ENCODE data around the gene STX10. TPM values are rescaled to one million over a fixed set of nuclear protein-coding genes. Genes with fewer than 3 reads are reported as not detected.
A peak's percentile ranks its signal among the peaks of the same experiment; 100 is the strongest.

The STX10 gene
- total RNA-seq, 2 experiments from 2014 or later, result 68.4 to 69.2 TPM

- Mint-ChIP-seq H3K4me1 (ENCODE audit: low read depth) (peaks cover 7% of the 10 kb centered on the region), H3K27me3 (ENCODE audit: low read depth) (no peaks in the 10 kb centered on the region), H3K27ac (no peak overlapping the region), H3K36me3 (ENCODE audit: low read depth) (peaks cover 21% of the 10 kb centered on the region), H3K9me3 (ENCODE audit: insufficient read depth) (no peaks in the 10 kb centered on the region), H3K4me3 (no peak overlapping the region)
- ChIA-PET POLR2A (interaction anchor here (0.6 to 0.8 kb wide), 2 partner anchors 14 kb away, joined by 3 read pairs; no protein-coding TSS in a partner anchor), CTCF (no interaction called here)
- ATAC-seq (no peak), DNase-seq (no peak)
Measured at GRCh38 chr19:13138171-13138915, 11.8 kb downstream of the STX10 start.

DNA sequence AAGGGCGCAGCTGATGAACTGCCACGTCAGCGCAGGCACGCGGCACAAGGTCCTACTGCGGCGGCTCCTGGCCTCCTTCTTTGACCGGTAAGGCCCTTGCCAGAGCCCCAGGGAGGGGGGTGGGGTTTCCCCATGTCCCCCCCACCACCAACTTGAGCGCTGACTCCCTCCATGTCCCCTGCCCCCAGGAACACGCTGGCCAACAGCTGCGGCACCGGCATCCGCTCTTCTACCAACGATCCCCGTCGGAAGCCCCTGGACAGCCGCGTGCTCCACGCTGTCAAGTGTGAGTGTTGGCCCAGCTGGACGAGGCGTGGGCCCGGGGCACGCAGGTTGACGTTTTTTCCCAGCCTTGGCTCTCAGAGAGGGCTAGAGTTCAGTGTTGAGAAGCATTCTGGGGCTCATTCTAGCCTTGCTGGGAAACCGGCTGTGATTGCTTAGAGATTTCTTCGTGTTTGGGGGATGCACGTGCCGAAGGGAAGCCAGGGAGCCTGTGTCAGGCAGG lies 12.8 kb downstream of the STX10 start:
- Mint-ChIP-seq H3K36me3 (ENCODE audit: low read depth) (peaks cover 25% of the 10 kb centered on the region), H3K4me1 (ENCODE audit: low read depth) (peaks cover 17% of the 10 kb centered on the region), H3K27me3 (ENCODE audit: low read depth) (no peaks in the 10 kb centered on the region), H3K9me3 (ENCODE audit: insufficient read depth) (no peaks in the 10 kb centered on the region), H3K27ac (no peak overlapping the region), H3K4me3 (no peak overlapping the region)
- CTCF ChIA-PET, result interaction anchor here (1.2 kb wide), 1 partner anchor 33 kb away, joined by 3 read pairs; no protein-coding TSS in a partner anchor
- ATAC-seq (no peak), DNase-seq (no peak)
- POLR2A ChIA-PET, result interaction anchor here (1.3 kb wide), 1 partner anchor 15 kb away, joined by 4 read pairs; no protein-coding TSS in a partner anchor

DNA sequence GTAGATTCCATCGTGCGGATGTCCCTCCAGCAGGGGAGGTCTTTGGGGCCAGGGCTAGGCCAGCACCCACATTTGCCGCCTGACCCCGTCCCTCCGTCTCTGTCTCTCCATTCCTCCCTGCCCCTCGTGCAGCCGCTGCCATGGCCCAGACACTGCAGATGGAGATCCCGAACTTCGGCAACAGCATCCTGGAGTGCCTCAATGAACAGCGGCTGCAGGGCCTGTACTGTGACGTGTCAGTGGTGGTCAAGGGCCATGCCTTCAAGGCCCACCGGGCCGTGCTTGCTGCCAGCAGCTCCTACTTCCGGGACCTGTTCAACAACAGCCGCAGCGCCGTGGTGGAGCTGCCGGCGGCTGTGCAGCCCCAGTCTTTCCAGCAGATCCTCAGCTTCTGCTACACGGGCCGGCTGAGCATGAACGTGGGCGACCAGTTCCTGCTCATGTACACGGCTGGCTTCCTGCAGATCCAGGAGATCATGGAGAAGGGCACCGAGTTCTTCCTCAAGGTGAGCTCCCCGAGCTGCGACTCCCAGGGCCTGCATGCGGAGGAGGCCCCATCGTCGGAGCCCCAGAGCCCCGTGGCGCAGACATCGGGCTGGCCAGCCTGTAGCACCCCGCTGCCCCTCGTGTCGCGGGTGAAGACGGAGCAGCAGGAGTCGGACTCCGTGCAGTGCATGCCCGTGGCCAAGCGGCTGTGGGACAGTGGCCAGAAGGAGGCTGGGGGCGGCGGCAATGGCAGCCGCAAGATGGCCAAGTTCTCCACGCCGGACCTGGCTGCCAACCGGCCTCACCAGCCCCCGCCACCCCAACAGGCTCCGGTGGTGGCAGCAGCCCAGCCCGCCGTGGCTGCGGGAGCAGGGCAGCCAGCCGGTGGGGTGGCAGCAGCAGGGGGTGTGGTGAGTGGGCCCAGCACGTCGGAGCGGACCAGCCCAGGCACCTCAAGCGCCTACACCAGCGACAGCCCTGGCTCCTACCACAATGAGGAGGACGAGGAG lies 14.8 kb downstream of the STX10 start:
- DNase-seq (no peak), ATAC-seq (no peak)
- H3K4me3 Mint-ChIP-seq, result no peak overlapping the region
- no peaks in the 10 kb centered on the region for H3K27me3 Mint-ChIP-seq (ENCODE audit: low read depth)
- H3K4me1 Mint-ChIP-seq (ENCODE audit: low read depth), result peaks cover 29% of the 10 kb centered on the region
- H3K27ac Mint-ChIP-seq, result no peak overlapping the region
- peaks cover 24% of the 10 kb centered on the region for H3K36me3 Mint-ChIP-seq (ENCODE audit: low read depth)
- ChIA-PET POLR2A (no interaction called here), CTCF (interaction anchor here (1.0 kb wide), 1 partner anchor 170 kb away, joined by 4 read pairs; no protein-coding TSS in a partner anchor)
- no peaks in the 10 kb centered on the region for H3K9me3 Mint-ChIP-seq (ENCODE audit: insufficient read depth)

GRCh38 chr19:13134626-13135025 lies 15.5 kb downstream of the STX10 start:
- Mint-ChIP-seq H3K9me3 (ENCODE audit: insufficient read depth) (no peaks in the 10 kb centered on the region), H3K36me3 (ENCODE audit: low read depth) (peaks cover 22% of the 10 kb centered on the region), H3K27ac (no peak overlapping the region), H3K27me3 (ENCODE audit: low read depth) (no peaks in the 10 kb centered on the region), H3K4me1 (ENCODE audit: low read depth) (peaks cover 28% of the 10 kb centered on the region), H3K4me3 (no peak overlapping the region)
- no peak for DNase-seq
- CTCF ChIA-PET, result interaction anchor here (1.0 kb wide), 1 partner anchor 30 kb away, joined by 3 read pairs; no protein-coding TSS in a partner anchor
- POLR2A ChIA-PET, result no interaction called here
- no peak for ATAC-seq

- H3K9me3 Mint-ChIP-seq (ENCODE audit: insufficient read depth), result no peaks in the 10 kb centered on the region
- ChIA-PET POLR2A (interaction anchor here (1.1 to 1.8 kb wide), 5 partner anchors 12 to 29 kb away, joined by 3 to 15 read pairs (median 6); no protein-coding TSS in a partner anchor), CTCF (interaction anchor here (1.6 to 2.4 kb wide), 4 partner anchors 17 to 129 kb away, joined by 3 to 11 read pairs (median 6); partner anchors contain the start of genes IER2 and STX10)
- H3K4me3 Mint-ChIP-seq, result no peak overlapping the region
- peaks cover 29% of the 10 kb centered on the region for H3K4me1 Mint-ChIP-seq (ENCODE audit: low read depth)
- H3K27ac Mint-ChIP-seq, result peak overlapping the region; percentile 75
- ATAC-seq (no peak), DNase-seq (no peak)
- H3K27me3 Mint-ChIP-seq (ENCODE audit: low read depth), result no peaks in the 10 kb centered on the region
- H3K36me3 Mint-ChIP-seq (ENCODE audit: low read depth), result peaks cover 21% of the 10 kb centered on the region
Measured at GRCh38 chr19:13133241-13133870, 16.8 kb downstream of the STX10 start.

DNA sequence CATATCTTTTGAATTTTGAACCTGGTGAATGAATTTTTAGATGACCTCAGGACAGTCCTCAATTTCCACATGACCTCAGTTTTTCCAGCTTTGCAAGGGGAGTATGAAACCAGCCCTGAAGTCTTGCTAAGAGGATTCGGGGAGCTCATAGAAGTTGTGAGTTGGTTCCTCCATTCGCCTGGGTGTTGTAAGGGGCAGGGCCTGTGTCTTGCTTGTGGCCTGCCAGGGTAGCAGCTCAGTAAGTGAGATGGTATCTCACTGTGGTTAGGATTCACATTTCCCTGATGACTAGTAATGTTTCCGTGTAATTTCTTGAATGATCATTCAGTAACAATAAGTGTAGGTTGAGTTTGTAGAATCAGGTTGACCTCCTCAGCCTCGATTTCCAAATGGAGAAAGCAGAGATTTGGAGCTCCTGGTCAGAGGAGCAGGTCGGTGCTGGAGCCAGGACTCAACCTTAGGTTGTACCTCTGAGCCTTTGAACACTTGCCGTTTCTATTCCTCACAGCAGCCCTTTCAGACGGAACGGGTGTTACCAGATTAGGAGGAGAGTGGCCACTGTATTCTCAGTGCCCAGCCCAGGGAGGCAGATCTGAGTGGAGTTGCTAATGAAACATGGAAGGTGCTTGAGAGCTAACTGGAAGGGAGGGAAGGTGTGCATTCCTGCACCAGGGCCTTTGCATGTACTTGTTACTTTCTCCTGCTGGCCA lies 17.5 kb downstream of the STX10 start:
- H3K4me3 Mint-ChIP-seq, result peak overlapping the region; percentile 19
- ChIA-PET POLR2A (interaction anchor here (0.7 to 1.8 kb wide), 10 partner anchors 9 to 35 kb away, joined by 3 to 15 read pairs (median 4); partner anchors contain the start of genes IER2, NACC1 and STX10), CTCF (interaction anchor here (0.9 to 2.4 kb wide), 7 partner anchors 18 to 167 kb away, joined by 3 to 11 read pairs (median 4); partner anchors contain the start of genes IER2 and STX10)
- DNase-seq, result peak; percentile 66
- ATAC-seq, result peak; percentile 93
- peaks cover 34% of the 10 kb centered on the region for H3K4me1 Mint-ChIP-seq (ENCODE audit: low read depth)
- H3K27me3 Mint-ChIP-seq (ENCODE audit: low read depth), result no peaks in the 10 kb centered on the region
- no peaks in the 10 kb centered on the region for H3K9me3 Mint-ChIP-seq (ENCODE audit: insufficient read depth)
- H3K36me3 Mint-ChIP-seq (ENCODE audit: low read depth), result peaks cover 23% of the 10 kb centered on the region
- H3K27ac Mint-ChIP-seq, result peak overlapping the region; percentile 75

- H3K4me1 Mint-ChIP-seq (ENCODE audit: low read depth), result peaks cover 34% of the 10 kb centered on the region
- POLR2A ChIA-PET, result interaction anchor here (0.5 to 1.8 kb wide), 4 partner anchors 11 to 19 kb away, joined by 3 to 7 read pairs (median 4); partner anchors contain the start of genes IER2, NACC1 and STX10
Measured at GRCh38 chr19:13130886-13131490, 19.2 kb downstream of the STX10 start.

GRCh38 chr19:13129384-13129783 lies 20.8 kb downstream of the STX10 start:
- H3K27me3 Mint-ChIP-seq (ENCODE audit: low read depth), result no peaks in the 10 kb centered on the region
- ChIA-PET POLR2A (interaction anchor here (0.9 to 1.8 kb wide), 3 partner anchors 23 to 223 kb away, joined by 3 to 5 read pairs (median 3); no protein-coding TSS in a partner anchor), CTCF (interaction anchor here (0.8 kb wide), 1 partner anchor 25 kb away, joined by 4 read pairs; no protein-coding TSS in a partner anchor)
- H3K4me3 Mint-ChIP-seq, result no peak overlapping the region
- ATAC-seq (no peak), DNase-seq (no peak)
- no peaks in the 10 kb centered on the region for H3K9me3 Mint-ChIP-seq (ENCODE audit: insufficient read depth)
- H3K36me3 Mint-ChIP-seq (ENCODE audit: low read depth), result peaks cover 10% of the 10 kb centered on the region
- peaks cover 36% of the 10 kb centered on the region for H3K4me1 Mint-ChIP-seq (ENCODE audit: low read depth)
- no peak overlapping the region for H3K27ac Mint-ChIP-seq

More at GRCh38 chr19:13130886-13131490, 19.2 kb downstream of the STX10 start:
- ATAC-seq (no peak), DNase-seq (no peak)
- Mint-ChIP-seq H3K9me3 (ENCODE audit: insufficient read depth) (no peaks in the 10 kb centered on the region), H3K36me3 (ENCODE audit: low read depth) (peaks cover 15% of the 10 kb centered on the region), H3K4me3 (no peak overlapping the region), H3K27me3 (ENCODE audit: low read depth) (no peaks in the 10 kb centered on the region), H3K27ac (no peak overlapping the region)
- CTCF ChIA-PET, result interaction anchor here (2.4 kb wide), 1 partner anchor 19 kb away, joined by 11 read pairs; the partner anchor contains the start of genes IER2 and STX10

GRCh38 chr19:13128583-13128982 lies 21.6 kb downstream of the STX10 start:
- POLR2A ChIA-PET, result interaction anchor here (1.8 kb wide), 1 partner anchor 24 kb away, joined by 5 read pairs; no protein-coding TSS in a partner anchor
- DNase-seq (no peak), ATAC-seq (no peak)
- CTCF ChIA-PET, result interaction anchor here (1.2 to 2.0 kb wide), 2 partner anchors 24 to 35 kb away, joined by 6 to 7 read pairs; no protein-coding TSS in a partner anchor
- Mint-ChIP-seq H3K4me1 (ENCODE audit: low read depth) (peaks cover 39% of the 10 kb centered on the region), H3K9me3 (ENCODE audit: insufficient read depth) (no peaks in the 10 kb centered on the region), H3K36me3 (ENCODE audit: low read depth) (peaks cover 9% of the 10 kb centered on the region), H3K27ac (peak overlapping the region; percentile 25), H3K27me3 (ENCODE audit: low read depth) (no peaks in the 10 kb centered on the region), H3K4me3 (no peak overlapping the region)
